HepG2 (cell line): ENCODE data around the gene COPZ1. TPM values are rescaled to one million over a fixed set of nuclear protein-coding genes. Genes with fewer than 3 reads are reported as not detected.

Source experiments
- ATAC-seq: fragments of 200-7000 bp; cut with Tn5 transposase; 3 replicates; pipeline ENCODE4 v1.9.1; 2020; ENCODE audit warnings: mild to moderate bottlenecking, moderate library complexity
- BruUV-seq: library from RNA; stranded (reverse); fragments of 400-500 nt; replicated peaks from 2 replicates; lab custom pipeline; 2021; lab: Mats Ljungman, UMichigan
- CTCF ChIA-PET: fragments of 300-600 bp; formaldehyde crosslinking; extraction: SDS; loops from one replicate; lab custom pipeline; 2021; ENCODE audit warnings: low total read pairs, inconsistent platforms, low intra/inter-chr PET ratio; lab: Yijun Ruan, JAX
- POLR2A ChIA-PET: fragments of 350-600 bp; sonication (Branson Sonifier 250); formaldehyde crosslinking; loops from one replicate; lab custom pipeline; 2020; ENCODE audit warnings: antibody characterized with exemption, inconsistent platforms; lab: Yijun Ruan, JAX
- DNase-seq: peaks from one replicate; pipeline ENCODE4 v3.0.0-alpha.2; 2015; ENCODE audit warnings: low spot score
- FAIRE-seq: peaks from 3 replicates; lab custom pipeline; 2011; peaks lifted over from hg19 to GRCh38; lab: Jason Lieb, UNC
- H2AFZ ChIP-seq: one replicate; pipeline ENCODE4 v1.6.1; 2011; ENCODE audit warnings: low read length, inconsistent platforms
- H3K27ac ChIP-seq: fragments of 300-600 bp; 3 replicates; pipeline ENCODE4 v1.8.0; 2011; ENCODE audit warnings: mixed run types, mild to moderate bottlenecking, mixed read lengths, low read length, inconsistent platforms; ENCODE audit not compliant: insufficient read depth; ENCODE audit errors: extremely low read length
- H3K27me3 ChIP-seq, 2 experiments: fragments of 200-600 bp in 1 of 2; 2 replicates in 1 of 2; 3 replicates in 1 of 2; pipeline versions ENCODE4 v1.6.0 to v1.8.0; 2011; ENCODE audit warnings: low read length in 2 of 2, mild to moderate bottlenecking in 2 of 2, moderate library complexity in 2 of 2, inconsistent platforms in 1 of 2; ENCODE audit not compliant: insufficient read depth in 2 of 2, control insufficient read depth in 1 of 2
- H3K36me3 ChIP-seq, 2 experiments: fragments of 200-600 bp in 1 of 2; replicated peaks in 1 of 2; 2 replicates in 1 of 2; 3 replicates in 1 of 2; pipeline versions ENCODE4 v1.5.1 to v1.8.0; 2011; ENCODE audit warnings: low read length in 2 of 2, inconsistent platforms in 1 of 2; ENCODE audit not compliant: insufficient read depth in 2 of 2, control insufficient read depth in 1 of 2
- H3K4me1 ChIP-seq: 2 replicates; pipeline ENCODE4 v1.5.1; 2012; ENCODE audit warnings: low read length, inconsistent platforms; ENCODE audit not compliant: insufficient read depth
- H3K4me2 ChIP-seq: 2 replicates; pipeline ENCODE4 v1.6.0; 2011; ENCODE audit warnings: low read depth, low read length, inconsistent platforms
- H3K4me3 ChIP-seq, 3 experiments: fragments of 200-600 bp in 1 of 3; sonication (generic), shearing (Covaris generic) in 1 of 3; replicated peaks in 1 of 3; 2 replicates each; pipeline ENCODE4 v1.5.1; 2011 to 2016; ENCODE audit warnings: low read length in 3 of 3, inconsistent platforms in 2 of 3, low read depth in 2 of 3, mild to moderate bottlenecking in 2 of 3, control low read depth in 1 of 3, mixed read lengths in 1 of 3; ENCODE audit not compliant: insufficient read depth in 1 of 3
- H3K79me2 ChIP-seq: one replicate; pipeline ENCODE4 v1.6.1; 2011; ENCODE audit warnings: low read length, inconsistent platforms; ENCODE audit not compliant: insufficient read depth
- H3K9ac ChIP-seq: 2 replicates; pipeline ENCODE4 v1.6.0; 2011; ENCODE audit warnings: mild to moderate bottlenecking, low read depth, low read length, inconsistent platforms; ENCODE audit not compliant: insufficient read depth
- H3K9me3 ChIP-seq: 2 replicates; pipeline ENCODE4 v1.5.1; 2012; ENCODE audit warnings: mild to moderate bottlenecking, low read length
- H4K20me1 ChIP-seq: 2 replicates; pipeline ENCODE4 v1.6.0; 2011; ENCODE audit warnings: inconsistent platforms, mild to moderate bottlenecking, low read length, moderate library complexity; ENCODE audit not compliant: insufficient read depth
- CC2D1A ChIP-seq: sonication (generic); formaldehyde crosslinking; IDR thresholded peaks from 2 replicates; pipeline ENCODE4 v1.8.1; 2023; ENCODE audit warnings: mild to moderate bottlenecking, missing genetic modification reagents
- MED13 ChIP-seq: sonication (generic); formaldehyde crosslinking; IDR thresholded peaks from 2 replicates; pipeline ENCODE4 v1.5.0; 2020; ENCODE audit warnings: missing genetic modification reagents
- MTF1 ChIP-seq: sonication (generic); formaldehyde crosslinking; IDR thresholded peaks from 2 replicates; pipeline ENCODE4 v1.5.0; 2020; ENCODE audit warnings: missing genetic modification reagents
- NKX3-1 ChIP-seq: sonication (generic); formaldehyde crosslinking; IDR thresholded peaks from 2 replicates; pipeline ENCODE4 v1.5.0; 2020; ENCODE audit warnings: missing genetic modification reagents
- RORA ChIP-seq: sonication (generic); formaldehyde crosslinking; IDR thresholded peaks from 2 replicates; pipeline ENCODE4 v1.5.0; 2020; ENCODE audit warnings: mild to moderate bottlenecking, missing genetic modification reagents, moderate library complexity
- SMYD3 ChIP-seq: sonication (generic); formaldehyde crosslinking; IDR thresholded peaks from 2 replicates; pipeline ENCODE4 v1.8.1; 2023; ENCODE audit warnings: mild to moderate bottlenecking, missing genetic modification reagents
- XRCC5 ChIP-seq: fragments of 200-400 bp; formaldehyde crosslinking; optimal IDR thresholded peaks from 2 replicates; pipeline ENCODE3; 2017; ENCODE audit warnings: mild to moderate bottlenecking, low read length
- ZFX ChIP-seq: sonication (generic); formaldehyde crosslinking; IDR thresholded peaks from 2 replicates; pipeline ENCODE4 v1.4.0; 2020; ENCODE audit warnings: mild to moderate bottlenecking, low read depth, missing genetic modification reagents, moderate library complexity
- ZNF552 ChIP-seq: sonication (generic); formaldehyde crosslinking; IDR thresholded peaks from 2 replicates; pipeline ENCODE4 v1.9.0; 2022; ENCODE audit warnings: missing genetic modification reagents, mild to moderate bottlenecking, borderline replicate concordance
- ZNF674 ChIP-seq: sonication (generic); formaldehyde crosslinking; IDR thresholded peaks from 2 replicates; pipeline ENCODE4 v1.5.0; 2020; ENCODE audit warnings: low read depth, mild to moderate bottlenecking, missing genetic modification reagents
- WGBS: methylation state at CpG from one replicate; pipeline ENCODE4 v1.1.6; 2017; ENCODE audit warnings: low lambda C conversion rate; 5-methylcytosine and 5-hydroxymethylcytosine counted together
- in situ Hi-C: cut with HindIII; loops from 2 replicates; pipeline ENCODE4 v1.10.0; 2017; ENCODE audit warnings: low pct_unique_long_range_greater_than_20kb; ENCODE audit not compliant: extremely low pct_ligation_motif_present
- intact Hi-C: fragments of 100-400 bp; cut with micrococcal nuclease; formaldehyde crosslinking; loops from one replicate; pipeline ENCODE4 v1.10.0; 2022; ENCODE audit not compliant: unreplicated experiment
- polyA plus RNA-seq, 8 experiments: library from polyadenylated mRNA; depleted of rRNA in 3 of 8; stranded (reverse) in 7 of 8; unstranded in 1 of 8; fragments of >200 nt; fragmentation: Illumina TruSeq in 4 of 8; extraction: Trizol in 4 of 8; gene quantifications; 2 replicates each; pipeline versions ENCODE4 v1.2.1 to v1.2.3, GENCODE V29; 2011 to 2016; ENCODE audit warnings: low read depth in 4 of 8, missing spikeins in 1 of 8, mixed read lengths in 1 of 8; ENCODE audit not compliant: insufficient read depth in 1 of 8
- total RNA-seq, 5 experiments: library from RNA; depleted of rRNA; stranded (reverse); fragments of >200 nt; fragmentation: Illumina TruSeq; extraction: Trizol; gene quantifications; 2 replicates each; pipeline ENCODE4 v1.2.3, GENCODE V29; 2016; ENCODE audit warnings: low read depth in 1 of 5
- TF ChIP-seq, protein P1 (sequence below): sonication (generic); formaldehyde crosslinking; IDR thresholded peaks from 2 replicates; pipeline ENCODE4 v1.5.1; 2020; ENCODE audit warnings: missing genetic modification reagents, mild to moderate bottlenecking, borderline replicate concordance
- TF ChIP-seq, protein P2 (sequence below): sonication (generic); formaldehyde crosslinking; IDR thresholded peaks from 2 replicates; pipeline ENCODE4 v1.5.1; 2020; ENCODE audit warnings: mild to moderate bottlenecking, missing genetic modification reagents
- TF ChIP-seq, protein P3 (sequence below): sonication (generic); formaldehyde crosslinking; IDR thresholded peaks from 2 replicates; pipeline ENCODE4 v1.4.0; 2020; ENCODE audit warnings: missing genetic modification reagents, borderline replicate concordance

Gene COPZ1
- total and polyA plus RNA-seq, 2 of the 13 experiments (the other 11 are each of a cell fraction or from before 2014, with no cell fraction given): 125 to 184 TPM

DNA sequence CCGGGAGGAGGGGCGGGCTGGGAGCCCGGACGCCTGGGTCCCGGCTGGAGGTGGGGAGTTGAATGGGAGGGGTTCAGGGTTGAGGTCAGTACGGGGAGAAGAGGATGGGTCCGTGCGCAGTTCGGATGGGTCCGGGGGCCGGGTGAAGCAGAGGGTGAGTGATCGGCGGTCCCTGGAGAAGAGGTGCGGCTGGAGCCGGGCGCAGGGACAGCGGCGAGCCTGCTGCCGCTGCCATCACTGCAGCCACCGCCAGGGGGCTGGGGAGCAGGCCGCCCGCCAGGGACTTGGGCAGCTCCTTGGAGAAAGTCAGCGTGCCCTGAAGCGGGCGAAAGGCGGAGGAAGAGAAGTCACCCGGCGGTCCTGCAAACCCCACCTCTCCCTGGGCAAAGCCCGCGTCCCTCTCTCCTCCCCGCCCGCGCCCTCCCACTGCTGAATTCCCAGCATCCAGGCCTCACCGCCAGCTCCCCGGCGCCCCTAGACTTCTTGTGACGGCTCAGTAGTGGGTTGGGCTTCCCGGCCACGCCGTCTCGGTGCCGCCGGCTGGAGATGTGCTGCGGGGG is 45.3 kb downstream of the COPZ1 start (continued):
- TF ChIP-seq, protein P1, sequence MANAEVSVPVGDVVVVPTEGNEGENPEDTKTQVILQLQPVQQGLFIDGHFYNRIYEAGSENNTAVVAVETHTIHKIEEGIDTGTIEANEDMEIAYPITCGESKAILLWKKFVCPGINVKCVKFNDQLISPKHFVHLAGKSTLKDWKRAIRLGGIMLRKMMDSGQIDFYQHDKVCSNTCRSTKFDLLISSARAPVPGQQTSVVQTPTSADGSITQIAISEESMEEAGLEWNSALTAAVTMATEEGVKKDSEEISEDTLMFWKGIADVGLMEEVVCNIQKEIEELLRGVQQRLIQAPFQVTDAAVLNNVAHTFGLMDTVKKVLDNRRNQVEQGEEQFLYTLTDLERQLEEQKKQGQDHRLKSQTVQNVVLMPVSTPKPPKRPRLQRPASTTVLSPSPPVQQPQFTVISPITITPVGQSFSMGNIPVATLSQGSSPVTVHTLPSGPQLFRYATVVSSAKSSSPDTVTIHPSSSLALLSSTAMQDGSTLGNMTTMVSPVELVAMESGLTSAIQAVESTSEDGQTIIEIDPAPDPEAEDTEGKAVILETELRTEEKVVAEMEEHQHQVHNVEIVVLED (CRISPR knock-in tag): no peak
- TF ChIP-seq XRCC5: peak; percentile 48
- no peak for TF ChIP-seq CC2D1A (CRISPR knock-in tag)

DNA sequence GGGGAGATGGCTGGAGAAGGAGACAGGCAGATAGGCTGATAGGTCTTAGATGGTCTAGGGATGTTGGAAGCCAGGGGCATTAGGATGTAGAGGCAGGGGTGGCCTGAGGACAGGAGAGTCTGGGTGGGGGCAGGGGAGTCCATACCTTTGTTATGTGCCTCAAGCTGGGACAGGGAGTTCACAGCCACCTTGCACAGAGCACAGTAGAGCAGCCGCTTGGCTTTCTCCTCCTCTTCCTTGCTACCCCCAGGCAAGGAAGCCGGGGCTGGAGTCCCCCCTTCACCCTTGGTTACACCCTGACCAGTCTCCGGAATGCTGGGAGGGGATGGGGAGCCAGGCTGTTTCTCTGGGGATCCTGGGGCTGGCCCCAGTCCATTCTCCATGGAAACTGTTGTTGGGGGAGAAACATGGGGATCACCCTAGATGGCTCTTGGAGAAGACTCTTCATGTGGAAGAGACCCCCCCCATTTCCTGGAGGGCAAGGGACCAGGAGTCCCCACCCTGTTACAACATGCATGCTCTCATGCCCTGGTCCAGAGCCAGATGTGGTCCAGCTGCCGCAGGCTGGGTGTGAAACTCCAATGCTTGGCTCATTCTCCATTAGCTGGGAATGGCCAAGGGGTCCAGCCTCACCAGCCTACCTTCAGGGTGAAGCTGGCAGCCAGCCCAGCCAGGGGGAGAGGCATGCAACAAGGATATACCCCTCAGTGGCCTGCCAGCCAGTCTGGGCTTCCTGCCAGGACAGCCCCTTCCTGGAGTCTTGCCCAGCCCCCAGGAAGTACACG is 46.6 kb downstream of the COPZ1 start:
- FAIRE-seq: no peak
- Histone ChIP-seq H3K9me3 (no peaks in the 10 kb centered on the region), H4K20me1 (no peaks in the 10 kb centered on the region), H3K79me2 (no peaks in the 10 kb centered on the region), H3K36me3 (no peaks in the 10 kb centered on the region), H3K4me3 (no peak overlapping the region), H3K27me3 (peaks cover 1 to 15% of the 10 kb centered on the region in 2 experiments; a peak in 2 of 5 replicates), H2AFZ (no peak overlapping the region), H3K4me1 (peaks cover 21% of the 10 kb centered on the region), H3K4me2 (no peak overlapping the region), H3K9ac (no peak overlapping the region), H3K27ac (no peak overlapping the region)
- BruUV-seq: no TSS peak
- no peak for TF ChIP-seq ZFX (CRISPR knock-in tag)
- no peak for TF ChIP-seq ZNF552 (CRISPR knock-in tag)
- TF ChIP-seq, protein P2, sequence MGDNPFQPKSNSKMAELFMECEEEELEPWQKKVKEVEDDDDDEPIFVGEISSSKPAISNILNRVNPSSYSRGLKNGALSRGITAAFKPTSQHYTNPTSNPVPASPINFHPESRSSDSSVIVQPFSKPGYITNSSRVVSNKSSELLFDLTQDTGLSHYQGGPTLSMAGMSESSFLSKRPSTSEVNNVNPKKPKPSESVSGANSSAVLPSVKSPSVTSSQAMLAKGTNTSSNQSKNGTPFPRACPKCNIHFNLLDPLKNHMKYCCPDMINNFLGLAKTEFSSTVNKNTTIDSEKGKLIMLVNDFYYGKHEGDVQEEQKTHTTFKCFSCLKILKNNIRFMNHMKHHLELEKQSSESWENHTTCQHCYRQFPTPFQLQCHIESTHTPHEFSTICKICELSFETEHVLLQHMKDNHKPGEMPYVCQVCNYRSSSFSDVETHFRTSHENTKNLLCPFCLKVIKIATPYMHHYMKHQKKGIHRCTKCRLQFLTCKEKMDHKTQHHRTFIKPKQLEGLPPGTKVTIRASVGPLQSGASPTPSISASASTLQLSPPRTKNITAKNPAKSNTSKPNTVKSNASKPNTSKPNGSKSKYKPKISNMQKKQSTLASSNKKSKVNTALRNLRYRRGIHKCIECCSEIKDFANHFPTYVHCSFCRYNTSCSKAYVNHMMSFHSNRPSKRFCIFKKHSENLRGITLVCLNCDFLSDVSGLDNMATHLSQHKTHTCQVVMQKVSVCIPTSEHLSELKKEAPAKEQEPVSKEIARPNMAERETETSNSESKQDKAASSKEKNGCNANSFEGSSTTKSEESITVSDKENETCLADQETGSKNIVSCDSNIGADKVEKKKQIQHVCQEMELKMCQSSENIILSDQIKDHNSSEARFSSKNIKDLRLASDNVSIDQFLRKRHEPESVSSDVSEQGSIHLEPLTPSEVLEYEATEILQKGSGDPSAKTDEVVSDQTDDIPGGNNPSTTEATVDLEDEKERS (CRISPR knock-in tag): no peak
- no peak for TF ChIP-seq ZNF674
- TF ChIP-seq MED13: no peak
- TF ChIP-seq NKX3-1 (CRISPR knock-in tag): no peak
- TF ChIP-seq, protein P3, sequence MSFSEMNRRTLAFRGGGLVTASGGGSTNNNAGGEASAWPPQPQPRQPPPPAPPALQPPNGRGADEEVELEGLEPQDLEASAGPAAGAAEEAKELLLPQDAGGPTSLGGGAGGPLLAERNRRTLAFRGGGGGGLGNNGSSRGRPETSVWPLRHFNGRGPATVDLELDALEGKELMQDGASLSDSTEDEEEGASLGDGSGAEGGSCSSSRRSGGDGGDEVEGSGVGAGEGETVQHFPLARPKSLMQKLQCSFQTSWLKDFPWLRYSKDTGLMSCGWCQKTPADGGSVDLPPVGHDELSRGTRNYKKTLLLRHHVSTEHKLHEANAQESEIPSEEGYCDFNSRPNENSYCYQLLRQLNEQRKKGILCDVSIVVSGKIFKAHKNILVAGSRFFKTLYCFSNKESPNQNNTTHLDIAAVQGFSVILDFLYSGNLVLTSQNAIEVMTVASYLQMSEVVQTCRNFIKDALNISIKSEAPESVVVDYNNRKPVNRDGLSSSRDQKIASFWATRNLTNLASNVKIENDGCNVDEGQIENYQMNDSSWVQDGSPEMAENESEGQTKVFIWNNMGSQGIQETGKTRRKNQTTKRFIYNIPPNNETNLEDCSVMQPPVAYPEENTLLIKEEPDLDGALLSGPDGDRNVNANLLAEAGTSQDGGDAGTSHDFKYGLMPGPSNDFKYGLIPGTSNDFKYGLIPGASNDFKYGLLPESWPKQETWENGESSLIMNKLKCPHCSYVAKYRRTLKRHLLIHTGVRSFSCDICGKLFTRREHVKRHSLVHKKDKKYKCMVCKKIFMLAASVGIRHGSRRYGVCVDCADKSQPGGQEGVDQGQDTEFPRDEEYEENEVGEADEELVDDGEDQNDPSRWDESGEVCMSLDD (CRISPR knock-in tag): no peak
- TF ChIP-seq MTF1 (CRISPR knock-in tag): no peak
- TF ChIP-seq RORA (CRISPR knock-in tag): no peak
- TF ChIP-seq SMYD3: no peak
- intact Hi-C loops: no loop called here
- no peak for DNase-seq
- ChIA-PET CTCF (interaction anchor here (3.9 kb wide), 1 partner anchor 8 kb away, joined by 27 read pairs; no protein-coding TSS in a partner anchor), POLR2A (no interaction called here)
- 54% methylated on average over 4 of the region's 5 CpGs for WGBS
- ATAC-seq: no peak
- in situ Hi-C loops: loop anchor here (10.0 kb wide), 1 partner anchor 377 kb away; no protein-coding TSS in a partner anchor
